Measurements from ENCODE around the gene TMEM154. TPM values are rescaled to one million over a fixed set of nuclear protein-coding genes. Genes with fewer than 3 reads are reported as not detected.

TMEM154 gene
- total RNA-seq, 2 experiments from 2014 or later, result 12.2 to 17.5 TPM

- ATAC-seq (no peak), DNase-seq (no peak)
- H3K4me1 Mint-ChIP-seq (ENCODE audit: low read depth), result no peaks in the 10 kb centered on the region
- H3K27me3 Mint-ChIP-seq, result no peaks in the 10 kb centered on the region
- ChIA-PET CTCF (interaction anchor here (0.9 to 1.2 kb wide), 3 partner anchors 8 to 297 kb away, joined by 3 to 4 read pairs (median 3); no protein-coding TSS in a partner anchor), POLR2A (no interaction called here)
- peaks cover 10% of the 10 kb centered on the region for H3K9me3 Mint-ChIP-seq
- TF ChIP-seq CTCF (IDR thresholded peaks at IDR 0.05), result no peak
- H3K36me3 Mint-ChIP-seq (ENCODE audit: low read depth), result peaks cover 3% of the 10 kb centered on the region
- no peak overlapping the region for H3K4me3 Mint-ChIP-seq
- no peak overlapping the region for H3K27ac Mint-ChIP-seq
- intact Hi-C loops (cut with micrococcal nuclease), result no loop called here
Observed at GRCh38 chr4:152705903-152706302, 26.1 kb upstream of the TMEM154 start.

DNA sequence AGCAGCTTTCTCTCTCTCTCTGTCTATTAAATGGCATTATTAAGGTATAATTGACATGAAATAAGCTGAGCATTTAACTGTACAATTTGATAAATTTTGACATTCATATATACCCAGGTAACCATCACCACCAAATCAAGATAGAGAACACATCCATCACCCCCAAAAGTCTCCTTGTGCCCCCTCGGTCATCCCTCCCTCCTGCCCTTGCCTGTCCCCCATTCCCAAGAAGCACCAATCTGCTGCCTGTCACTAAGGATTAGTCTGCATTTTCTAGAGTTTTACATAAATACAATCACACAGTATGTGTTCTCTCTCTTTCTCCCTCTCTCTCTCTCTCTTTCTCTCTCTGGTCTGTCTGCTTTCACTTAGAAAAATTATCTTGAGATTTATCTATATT lies 25.0 kb upstream of the TMEM154 start:
- Mint-ChIP-seq H3K4me3 (no peak overlapping the region), H3K27me3 (no peaks in the 10 kb centered on the region), H3K27ac (no peak overlapping the region), H3K9me3 (peaks cover 10% of the 10 kb centered on the region), H3K4me1 (ENCODE audit: low read depth) (no peaks in the 10 kb centered on the region), H3K36me3 (ENCODE audit: low read depth) (peaks cover 3% of the 10 kb centered on the region)
- DNase-seq, result no peak
- no peak for ATAC-seq
- POLR2A ChIA-PET, result interaction anchor here (1.0 kb wide), 1 partner anchor 10 kb away, joined by 3 read pairs; no protein-coding TSS in a partner anchor
- CTCF ChIA-PET, result no interaction called here
- intact Hi-C loops (cut with micrococcal nuclease), result no loop called here
- TF ChIP-seq CTCF (IDR thresholded peaks at IDR 0.05), result no peak

DNA sequence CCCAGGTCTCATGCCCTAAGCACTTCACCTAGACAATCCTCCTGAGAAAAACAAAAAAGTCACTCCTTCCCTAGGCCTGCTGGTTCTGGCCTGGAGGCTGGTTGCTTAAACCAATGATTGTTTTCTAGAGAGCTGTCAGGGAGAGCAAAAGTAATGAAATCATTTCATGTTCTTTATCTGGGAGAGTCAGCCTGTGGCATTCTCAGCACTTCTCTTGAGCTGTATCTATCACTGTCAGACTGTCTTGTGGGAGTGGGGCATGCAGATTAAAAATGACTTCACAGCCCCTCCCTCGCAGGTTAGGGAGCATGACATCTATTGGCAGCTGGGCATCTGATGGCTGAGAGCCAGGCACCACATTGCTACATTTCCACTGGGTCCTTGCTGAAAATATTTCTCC lies 20.4 kb upstream of the TMEM154 start:
- intact Hi-C loops (cut with micrococcal nuclease), result no loop called here
- ATAC-seq, result no peak
- H3K27me3 Mint-ChIP-seq, result no peaks in the 10 kb centered on the region
- no peak for TF ChIP-seq CTCF (IDR thresholded peaks at IDR 0.05)
- CTCF ChIA-PET, result no interaction called here
- no peak overlapping the region for H3K27ac Mint-ChIP-seq
- POLR2A ChIA-PET, result interaction anchor here (0.5 kb wide), 1 partner anchor 22 kb away, joined by 3 read pairs; no protein-coding TSS in a partner anchor
- peaks cover 13% of the 10 kb centered on the region for H3K4me1 Mint-ChIP-seq (ENCODE audit: low read depth)
- no peak for DNase-seq
- H3K36me3 Mint-ChIP-seq (ENCODE audit: low read depth), result peaks cover 3% of the 10 kb centered on the region
- H3K4me3 Mint-ChIP-seq, result no peak overlapping the region
- H3K9me3 Mint-ChIP-seq, result peaks cover 6% of the 10 kb centered on the region

DNA sequence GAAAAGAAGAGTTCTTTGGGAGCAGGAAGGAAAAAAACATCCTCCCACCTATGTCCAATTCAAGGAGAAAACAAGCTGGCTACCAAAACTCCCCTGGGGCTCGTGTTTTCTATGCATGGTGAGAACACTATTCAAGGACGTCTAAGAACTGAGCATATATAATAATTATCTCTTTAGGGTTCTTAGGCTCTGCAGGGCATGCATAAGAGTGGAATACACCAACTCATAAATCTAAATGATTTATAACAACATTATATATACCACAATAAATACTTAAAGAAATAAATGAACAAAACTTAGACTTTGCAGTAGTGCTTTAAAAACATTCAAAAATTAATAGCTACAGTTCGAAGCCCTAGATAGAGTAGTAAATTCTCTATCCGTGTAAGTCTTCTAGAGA lies 19.5 kb upstream of the TMEM154 start:
- H3K36me3 Mint-ChIP-seq (ENCODE audit: low read depth), result no peaks in the 10 kb centered on the region
- TF ChIP-seq CTCF (IDR thresholded peaks at IDR 0.05), result no peak
- no peak for ATAC-seq
- H3K9me3 Mint-ChIP-seq, result no peaks in the 10 kb centered on the region
- DNase-seq, result no peak
- intact Hi-C loops (cut with micrococcal nuclease), result no loop called here
- no peak overlapping the region for H3K4me3 Mint-ChIP-seq
- CTCF ChIA-PET, result no interaction called here
- H3K27me3 Mint-ChIP-seq, result no peaks in the 10 kb centered on the region
- no peak overlapping the region for H3K27ac Mint-ChIP-seq
- peaks cover 13% of the 10 kb centered on the region for H3K4me1 Mint-ChIP-seq (ENCODE audit: low read depth)
- POLR2A ChIA-PET, result interaction anchor here (0.5 kb wide), 1 partner anchor 22 kb away, joined by 3 read pairs; no protein-coding TSS in a partner anchor

- H3K4me1 Mint-ChIP-seq (ENCODE audit: low read depth), result peaks cover 13% of the 10 kb centered on the region
- no peaks in the 10 kb centered on the region for H3K27me3 Mint-ChIP-seq
- H3K9me3 Mint-ChIP-seq, result no peaks in the 10 kb centered on the region
- ChIA-PET CTCF (interaction anchor here (0.7 to 1.7 kb wide), 4 partner anchors 8 to 200 kb away, joined by 3 to 5 read pairs (median 3); no protein-coding TSS in a partner anchor), POLR2A (no interaction called here)
- H3K4me3 Mint-ChIP-seq, result no peak overlapping the region
- ATAC-seq (no peak), DNase-seq (no peak)
- no peak for TF ChIP-seq CTCF (IDR thresholded peaks at IDR 0.05)
- no peaks in the 10 kb centered on the region for H3K36me3 Mint-ChIP-seq (ENCODE audit: low read depth)
- H3K27ac Mint-ChIP-seq, result no peak overlapping the region
- intact Hi-C loops (cut with micrococcal nuclease), result no loop called here
Observed at GRCh38 chr4:152698089-152698499, 18.3 kb upstream of the TMEM154 start.

Data from activated CD8-positive, alpha-beta T cell treated with anti-CD3 and anti-CD28 coated beads for 36 hours (primary cell).